A549 treated with Hydrocortisone at 1 μM for 4 hours (cell line): ENCODE data around the gene SRSF10. TPM values are rescaled to one million over a fixed set of nuclear protein-coding genes. Genes with fewer than 3 reads are reported as not detected.

Experiments
- total RNA-seq: library from RNA; stranded (reverse); fragments of 200-300 nt; extraction: Qiagen RNA extraction; gene quantifications from 5 replicates; pipeline ENCODE4 v1.2.3, GENCODE V29; 2022

Gene SRSF10
- total RNA-seq = 86.1 to 116 TPM (median 94.7 TPM) in 5 replicates

DNA sequence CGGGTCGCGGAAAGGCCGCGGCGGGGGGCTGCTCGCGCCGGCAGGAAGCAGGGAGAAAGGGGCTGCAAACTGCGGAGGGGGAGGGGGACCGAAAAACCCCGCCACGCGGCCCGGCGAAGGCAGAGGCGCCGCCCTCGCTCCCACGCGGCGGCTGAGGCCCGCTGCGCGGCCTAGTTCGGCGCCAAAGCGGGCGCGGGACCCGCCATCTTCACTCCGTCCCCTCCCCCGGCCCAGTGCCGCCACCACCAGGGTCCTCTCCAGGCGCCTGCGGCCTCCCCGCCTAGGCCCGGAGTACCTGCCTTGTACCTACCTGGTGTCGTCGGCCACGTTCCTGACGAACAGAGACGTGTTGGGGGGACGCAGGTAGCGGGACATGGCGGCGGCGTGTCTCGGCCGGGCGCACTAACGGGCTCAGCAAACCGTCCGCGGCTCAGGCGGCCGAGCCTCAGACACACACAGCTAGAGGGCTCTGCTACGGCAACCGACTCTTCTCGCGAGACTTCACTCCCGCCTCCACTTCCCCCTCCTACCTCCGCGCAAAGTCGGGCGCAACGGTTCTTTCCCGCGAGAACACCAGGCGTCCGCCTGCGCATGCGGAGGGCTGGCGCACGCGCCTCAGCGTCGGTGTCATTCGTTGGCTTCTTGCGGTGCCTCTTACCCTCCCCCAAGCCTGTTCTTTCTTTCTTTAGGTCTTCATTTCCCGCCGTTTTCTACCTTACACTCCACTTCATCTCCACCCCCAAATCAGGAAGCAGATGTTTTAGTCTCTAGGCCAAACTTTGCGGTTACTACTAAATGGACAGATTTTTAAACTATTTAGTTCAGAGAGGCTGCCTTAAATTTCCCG, at the start of gene SRSF10:
SRSF10 (minus strand) TSS at position 447 of the 847 bp plus-strand sequence; CDS start at position 375, 72 bp downstream.

DNA sequence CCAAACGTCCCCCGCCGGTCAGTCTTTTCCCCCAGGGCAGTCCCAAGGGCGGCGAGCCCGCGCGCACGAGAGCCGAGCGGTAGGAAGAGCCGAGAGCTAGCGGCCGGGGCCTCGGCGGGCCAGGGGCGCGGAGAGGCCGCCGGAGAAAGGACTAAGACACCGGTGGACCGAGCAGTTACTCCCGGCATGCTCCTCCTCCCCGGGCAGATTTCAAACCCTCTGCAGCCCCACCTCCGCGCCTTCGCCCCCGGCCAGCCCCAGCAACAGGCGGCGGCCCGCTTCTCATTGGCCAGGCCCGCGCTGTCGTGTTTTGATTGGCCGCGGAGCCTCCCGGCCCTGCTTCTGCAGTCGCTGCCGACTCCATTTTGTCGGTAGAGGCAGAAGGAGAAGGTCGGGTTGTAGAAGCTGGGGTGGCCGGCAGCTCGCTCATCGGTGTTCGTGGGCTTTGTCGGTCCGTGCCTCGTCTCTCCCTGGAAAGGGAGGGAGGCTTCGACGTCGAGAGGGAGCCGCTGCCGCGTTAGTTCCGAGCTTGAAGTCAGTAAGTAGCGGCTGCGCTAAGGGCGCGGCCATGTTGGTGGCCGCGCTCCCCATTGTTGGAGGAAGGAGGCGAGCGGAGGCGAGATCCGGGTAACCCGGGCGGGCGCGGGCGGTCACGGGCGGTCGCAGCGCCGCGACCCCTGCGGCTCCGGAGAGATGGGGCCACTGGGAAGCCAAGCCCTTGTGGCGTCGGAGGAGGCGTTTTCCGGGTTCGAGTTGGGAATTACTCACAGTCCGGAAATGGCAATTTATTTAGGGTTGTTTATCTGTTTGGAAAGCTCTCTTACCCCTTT, 20.5 kb downstream of the SRSF10 start, which contains the start of gene PNRC2:
PNRC2 (plus strand) TSS at position 368 of the 830 bp plus-strand sequence. CDS start 1,630 bp downstream, outside the sequence.

Other genes with a start within 250 kb of the SRSF10 start
- 25.8 to 34.8 TPM (median 27.0 TPM) in 5 replicates for gene ELOA, start 236.9 kb downstream of the SRSF10 start, total RNA-seq
- gene PITHD1, start 201.9 kb downstream of the SRSF10 start, total RNA-seq = 25.9 to 36.1 TPM (median 31.4 TPM) in 5 replicates
- 54.5 to 58.3 TPM (median 56.5 TPM) in 5 replicates for gene LYPLA2, start 189.2 kb downstream of the SRSF10 start, total RNA-seq
- 70.0 to 76.3 TPM (median 74.4 TPM) in 5 replicates for gene GALE, start 179.6 kb downstream of the SRSF10 start, total RNA-seq
- gene HMGCL, start 154.9 kb downstream of the SRSF10 start, total RNA-seq = 13.2 to 14.6 TPM (median 13.6 TPM) in 5 replicates
- gene FUCA1, start 112.0 kb downstream of the SRSF10 start, total RNA-seq = 9.6 to 11.2 TPM (median 10.2 TPM) in 5 replicates
- gene CNR2, start 67.0 kb downstream of the SRSF10 start, total RNA-seq = 0.01 TPM in 1 of 5 replicates, not detected in the others
- 29.4 to 42.8 TPM (median 39.1 TPM) in 5 replicates for gene PNRC2, start 20.5 kb downstream of the SRSF10 start, total RNA-seq
- gene MYOM3, start 131.8 kb upstream of the SRSF10 start, total RNA-seq = 6.3 to 8.4 TPM (median 6.7 TPM) in 5 replicates
- gene IL22RA1, start 162.8 kb upstream of the SRSF10 start, total RNA-seq = 6.5 to 8.8 TPM (median 7.3 TPM) in 5 replicates
- gene IFNLR1, start 207.0 kb upstream of the SRSF10 start, total RNA-seq = 0.90 to 1.2 TPM (median 1.1 TPM) in 5 replicates